PC-9 (cell line): ENCODE data around the gene ZNRF1. TPM values are rescaled to one million over a fixed set of nuclear protein-coding genes. Genes with fewer than 3 reads are reported as not detected.

ENCODE experiments used
- BruUV-seq: library from RNA; stranded (reverse); fragments of 400-500 nt; replicated peaks from 2 replicates; lab custom pipeline; 2021; lab: Mats Ljungman, UMichigan
- CTCF ChIA-PET: fragments of 300-600 bp; sonication (Branson Sonifier 250); formaldehyde crosslinking; loops from one replicate; lab custom pipeline; 2022; ENCODE audit warnings: antibody characterized with exemption; lab: Charles Lee
- POLR2A ChIA-PET: fragments of 300-600 bp; sonication (Branson Sonifier 250); formaldehyde crosslinking; loops from one replicate; lab custom pipeline; 2022; ENCODE audit warnings: antibody characterized with exemption; ENCODE audit not compliant: unreplicated experiment; lab: Charles Lee
- DNase-seq, 2 experiments: peaks; one replicate each; pipeline versions ENCODE4 v3.0.0 to v3.0.0-alpha.2; 2015 to 2022; ENCODE audit warnings: mixed read lengths in 1 of 2
- H2AFZ ChIP-seq: fragments of 200-600 bp; sonication (generic); 2 replicates; pipeline ENCODE4 v1.8.1; 2017; ENCODE audit warnings: antibody characterized with exemption
- H3F3A ChIP-seq: fragments of 200-600 bp; sonication (generic); 2 replicates; pipeline ENCODE4 v1.8.1; 2017; ENCODE audit warnings: antibody characterized with exemption, mild to moderate bottlenecking, low read depth; ENCODE audit not compliant: insufficient read depth
- H3K27ac ChIP-seq: fragments of 200-600 bp; sonication (generic); 2 replicates; pipeline ENCODE4 v1.6.1; 2016; ENCODE audit warnings: mixed run types
- H3K27me3 ChIP-seq: fragments of 200-600 bp; sonication (generic); 2 replicates; pipeline ENCODE4 v1.6.1; 2016; ENCODE audit warnings: low read depth, mixed run types; ENCODE audit not compliant: insufficient read depth
- H3K36me3 ChIP-seq: fragments of 200-600 bp; sonication (generic); 2 replicates; pipeline ENCODE4 v1.6.1; 2016; ENCODE audit warnings: low read depth, mixed run types
- H3K4me1 ChIP-seq: fragments of 200-600 bp; sonication (generic); replicated peaks from 2 replicates; pipeline ENCODE4 v1.6.1; 2016; ENCODE audit warnings: mixed run types; ENCODE audit not compliant: insufficient read depth
- H3K4me2 ChIP-seq: fragments of 200-600 bp; sonication (generic); 2 replicates; pipeline ENCODE4 v1.6.1; 2017; ENCODE audit warnings: mixed run types
- H3K4me3 ChIP-seq: fragments of 200-600 bp; sonication (generic); 2 replicates; pipeline ENCODE4 v1.6.1; 2016; ENCODE audit warnings: mixed run types
- H3K79me2 ChIP-seq: fragments of 200-600 bp; sonication (generic); 2 replicates; pipeline ENCODE4 v1.6.1; 2017; ENCODE audit warnings: low read depth, mixed run types
- H3K9me2 ChIP-seq: fragments of 200-600 bp; sonication (generic); 2 replicates; pipeline ENCODE4 v1.8.1; 2017; ENCODE audit warnings: mild to moderate bottlenecking; ENCODE audit not compliant: insufficient read depth
- H3K9me3 ChIP-seq: fragments of 200-600 bp; sonication (generic); 2 replicates; pipeline ENCODE4 v1.8.1; 2016; ENCODE audit warnings: low read depth; ENCODE audit not compliant: insufficient read depth
- H4K20me1 ChIP-seq: fragments of 200-600 bp; sonication (generic); 2 replicates; pipeline ENCODE4 v1.8.1; 2017; ENCODE audit not compliant: insufficient read depth
- CTCF ChIP-seq: fragments of 200-600 bp; sonication (generic); conservative IDR thresholded peaks from 2 replicates; pipeline ENCODE4 v1.6.1; 2017; ENCODE audit warnings: mixed run types, antibody characterized with exemption, mild to moderate bottlenecking, moderate library complexity
- EZH2 ChIP-seq: fragments of 200-600 bp; sonication (generic); IDR thresholded peaks from 2 replicates; pipeline ENCODE4 v1.8.0; 2017; ENCODE audit warnings: antibody characterized with exemption, low read depth
- intact Hi-C: fragments of 100-400 bp; cut with micrococcal nuclease; formaldehyde crosslinking; loops from one replicate; pipeline ENCODE4 v1.10.0; 2022; ENCODE audit not compliant: unreplicated experiment
- total RNA-seq: library from RNA; stranded (reverse); gene quantifications from 2 replicates; pipeline ENCODE4 v1.2.3, GENCODE V29; 2021

Gene ZNRF1
- total RNA-seq, 1 experiment from 2014 or later: 64.4 TPM

- no peaks in the 10 kb centered on the region for H3K36me3 ChIP-seq
- H3K27me3 ChIP-seq: no peaks in the 10 kb centered on the region
- peaks cover 13% of the 10 kb centered on the region for H3K4me1 ChIP-seq
- H3K4me2 ChIP-seq: no peak overlapping the region
- BruUV-seq: no TSS peak
- DNase-seq: no peak
- ChIA-PET CTCF (no interaction called here), POLR2A (interaction anchor here (0.5 kb wide), 1 partner anchor 10 kb away, joined by 12 read pairs; no protein-coding TSS in a partner anchor)
- intact Hi-C loops: no loop called here
- H3K9me2 ChIP-seq: no peaks in the 10 kb centered on the region
- H3K9me3 ChIP-seq: no peaks in the 10 kb centered on the region
- H4K20me1 ChIP-seq: peaks cover 7% of the 10 kb centered on the region; the same call in 1 of the 2 replicates
- TF ChIP-seq CTCF (no peak), EZH2 (no peak)
- H3K4me3 ChIP-seq: no peak overlapping the region
- H3K27ac ChIP-seq: no peak overlapping the region
- H2AFZ ChIP-seq: no peak overlapping the region
- 0 out of 2 replicates have a peak, but pooled peaks cover 4% of the 10 kb centered on the region for H3F3A ChIP-seq
- H3K79me2 ChIP-seq: peaks cover 92% of the 10 kb centered on the region
These were observed 75.5 kb downstream of the ZNRF1 start for GRCh38 chr16:75074304-75074793.

- Histone ChIP-seq H3K4me2 (no peak overlapping the region), H3K79me2 (peaks cover 92% of the 10 kb centered on the region), H3K36me3 (no peaks in the 10 kb centered on the region), H3K9me3 (no peaks in the 10 kb centered on the region), H3K4me1 (peaks cover 8% of the 10 kb centered on the region), H4K20me1 (peaks cover 7% of the 10 kb centered on the region; the same call in 1 of the 2 replicates), H3K9me2 (no peaks in the 10 kb centered on the region), H3K27me3 (no peaks in the 10 kb centered on the region), H3K27ac (no peak overlapping the region), H2AFZ (no peak overlapping the region), H3K4me3 (no peak overlapping the region), H3F3A (0 out of 2 replicates have a peak, but pooled peaks cover 4% of the 10 kb centered on the region)
- intact Hi-C loops: no loop called here
- no peak for DNase-seq
- TF ChIP-seq EZH2 (no peak), CTCF (no peak)
- no TSS peak for BruUV-seq
- ChIA-PET CTCF (interaction anchor here (0.6 kb wide), 1 partner anchor 301 kb away, joined by 12 read pairs; no protein-coding TSS in a partner anchor), POLR2A (interaction anchor here (0.5 kb wide), 1 partner anchor 11 kb away, joined by 12 read pairs; no protein-coding TSS in a partner anchor)
These were observed 76.3 kb downstream of the ZNRF1 start for GRCh38 chr16:75074920-75075687.

GRCh38 chr16:75075688-75076268 is 77.0 kb downstream of the ZNRF1 start:
- DNase-seq: no peak
- intact Hi-C loops: no loop called here
- Histone ChIP-seq H3K4me1 (peaks cover 1% of the 10 kb centered on the region; the same call in 1 of the 2 replicates), H3K4me2 (no peak overlapping the region), H3K79me2 (peaks cover 92% of the 10 kb centered on the region), H4K20me1 (peaks cover 7% of the 10 kb centered on the region; the same call in 1 of the 2 replicates), H3K4me3 (no peak overlapping the region), H2AFZ (no peak overlapping the region), H3K27ac (no peak overlapping the region), H3K27me3 (no peaks in the 10 kb centered on the region), H3K9me2 (no peaks in the 10 kb centered on the region), H3F3A (0 out of 2 replicates have a peak, but pooled peaks cover 4% of the 10 kb centered on the region), H3K36me3 (no peaks in the 10 kb centered on the region), H3K9me3 (no peaks in the 10 kb centered on the region)
- no TSS peak for BruUV-seq
- ChIA-PET POLR2A (no interaction called here), CTCF (no interaction called here)
- TF ChIP-seq CTCF (no peak), EZH2 (no peak)
